Mesenchymal stem cell (in vitro differentiated cells and primary cell): ENCODE results near the gene MAP3K14.

ENCODE experiments used
- DNase-seq: peaks from one replicate; pipeline ENCODE4 v3.0.0-alpha.2; 2013
- H2AFZ ChIP-seq: one replicate; pipeline ENCODE4 v1.6.1; 2013; ENCODE audit warnings: low read depth, mild to moderate bottlenecking, control low read depth, inconsistent platforms, low read length, moderate library complexity
- H2AK5ac ChIP-seq: 2 replicates; pipeline ENCODE4 v1.6.1; 2013; ENCODE audit warnings: low read length, moderate library complexity, mild to moderate bottlenecking, inconsistent platforms; ENCODE audit not compliant: severe bottlenecking
- H2BK120ac ChIP-seq: one replicate; pipeline ENCODE4 v1.6.1; 2013; ENCODE audit warnings: low read depth, mild to moderate bottlenecking, inconsistent platforms, low read length, moderate library complexity
- H2BK12ac ChIP-seq, 2 experiments: one replicate each; pipeline ENCODE4 v1.6.1; 2013; ENCODE audit warnings: inconsistent platforms in 2 of 2, low read length in 2 of 2, mild to moderate bottlenecking in 2 of 2, moderate library complexity in 2 of 2, control low read depth in 1 of 2
- H2BK15ac ChIP-seq: one replicate; pipeline ENCODE4 v1.6.1; 2013; ENCODE audit warnings: mild to moderate bottlenecking, low read depth, inconsistent platforms; ENCODE audit not compliant: poor library complexity, severe bottlenecking
- H2BK5ac ChIP-seq: 2 replicates; pipeline ENCODE4 v1.6.1; 2013; ENCODE audit warnings: low read depth, mild to moderate bottlenecking, low read length, control low read depth, inconsistent platforms; ENCODE audit not compliant: poor library complexity, severe bottlenecking
- H3K14ac ChIP-seq, 2 experiments: one replicate each; pipeline ENCODE4 v1.6.1; 2013; ENCODE audit warnings: inconsistent platforms in 2 of 2, low read length in 2 of 2, control low read depth in 1 of 2, mild to moderate bottlenecking in 1 of 2, moderate library complexity in 1 of 2
- H3K18ac ChIP-seq, 2 experiments: one replicate each; pipeline ENCODE4 v1.6.1; 2013; ENCODE audit warnings: inconsistent platforms in 2 of 2, low read length in 2 of 2, control low read depth in 1 of 2, low read depth in 1 of 2, mild to moderate bottlenecking in 1 of 2
- H3K23ac ChIP-seq, 2 experiments: one replicate each; pipeline ENCODE4 v1.6.1; 2013; ENCODE audit warnings: inconsistent platforms in 2 of 2, low read length in 2 of 2, mild to moderate bottlenecking in 2 of 2, moderate library complexity in 2 of 2, control low read depth in 1 of 2
- H3K27ac ChIP-seq: 2 replicates; pipeline ENCODE4 v1.5.1; 2013; ENCODE audit warnings: mild to moderate bottlenecking, moderate library complexity, low read length, control low read depth, inconsistent platforms; ENCODE audit not compliant: poor library complexity, severe bottlenecking
- H3K27me3 ChIP-seq, 2 experiments: 2 replicates each; pipeline versions ENCODE4 v1.6.1 to v1.7.0; 2013; ENCODE audit warnings: low read length in 2 of 2, mild to moderate bottlenecking in 2 of 2, moderate library complexity in 2 of 2, control low read depth in 1 of 2, inconsistent platforms in 1 of 2; ENCODE audit not compliant: control insufficient read depth in 1 of 2, insufficient read depth in 1 of 2
- H3K36me3 ChIP-seq, 2 experiments: 2 replicates each; pipeline versions ENCODE4 v1.6.1 to v1.7.0; 2013; ENCODE audit warnings: low read length in 2 of 2, control low read depth in 1 of 2, inconsistent platforms in 1 of 2, low read depth in 1 of 2, mild to moderate bottlenecking in 1 of 2; ENCODE audit not compliant: insufficient read depth in 2 of 2, control insufficient read depth in 1 of 2
- H3K4ac ChIP-seq, 2 experiments: one replicate each; pipeline ENCODE4 v1.6.1; 2013; ENCODE audit warnings: inconsistent platforms in 2 of 2, low read length in 2 of 2, mild to moderate bottlenecking in 2 of 2, moderate library complexity in 2 of 2, control low read depth in 1 of 2, low read depth in 1 of 2
- H3K4me1 ChIP-seq: 2 replicates; pipeline ENCODE4 v1.6.1; 2013; ENCODE audit warnings: low read depth, low read length, control low read depth; ENCODE audit not compliant: control insufficient read depth, insufficient read depth
- H3K4me2 ChIP-seq: 2 replicates; pipeline ENCODE4 v1.6.1; 2013; ENCODE audit warnings: low read length, mild to moderate bottlenecking, inconsistent platforms; ENCODE audit not compliant: poor library complexity, severe bottlenecking
- H3K4me3 ChIP-seq, 2 experiments: 2 replicates each; pipeline versions ENCODE4 v1.5.1 to v1.7.0; 2013; ENCODE audit warnings: low read length in 2 of 2, mild to moderate bottlenecking in 2 of 2, control low read depth in 1 of 2, low read depth in 1 of 2; ENCODE audit not compliant: insufficient read depth in 1 of 2
- H3K79me1 ChIP-seq: replicated peaks from 2 replicates; pipeline ENCODE4 v1.6.1; 2013; ENCODE audit warnings: mild to moderate bottlenecking, control low read depth, low read length, inconsistent platforms; ENCODE audit not compliant: poor library complexity, severe bottlenecking
- H3K9ac ChIP-seq: 2 replicates; pipeline ENCODE4 v1.7.0; 2013; ENCODE audit warnings: mild to moderate bottlenecking, low read length, moderate library complexity
- H3K9me3 ChIP-seq: 2 replicates; pipeline ENCODE4 v1.7.0; 2013; ENCODE audit warnings: mild to moderate bottlenecking, low read length; ENCODE audit not compliant: control insufficient read depth
- H4K8ac ChIP-seq: one replicate; pipeline ENCODE4 v1.6.1; 2013; ENCODE audit warnings: inconsistent platforms, mild to moderate bottlenecking, low read length, moderate library complexity
- H4K91ac ChIP-seq: one replicate; pipeline ENCODE4 v1.6.1; 2013; ENCODE audit warnings: mild to moderate bottlenecking, low read length, inconsistent platforms
- WGBS: methylation state at CpG from one replicate; pipeline ENCODE4 v1.1.7; 2013; ENCODE audit warnings: mixed read lengths; 5-methylcytosine and 5-hydroxymethylcytosine counted together

Gene MAP3K14

DNA sequence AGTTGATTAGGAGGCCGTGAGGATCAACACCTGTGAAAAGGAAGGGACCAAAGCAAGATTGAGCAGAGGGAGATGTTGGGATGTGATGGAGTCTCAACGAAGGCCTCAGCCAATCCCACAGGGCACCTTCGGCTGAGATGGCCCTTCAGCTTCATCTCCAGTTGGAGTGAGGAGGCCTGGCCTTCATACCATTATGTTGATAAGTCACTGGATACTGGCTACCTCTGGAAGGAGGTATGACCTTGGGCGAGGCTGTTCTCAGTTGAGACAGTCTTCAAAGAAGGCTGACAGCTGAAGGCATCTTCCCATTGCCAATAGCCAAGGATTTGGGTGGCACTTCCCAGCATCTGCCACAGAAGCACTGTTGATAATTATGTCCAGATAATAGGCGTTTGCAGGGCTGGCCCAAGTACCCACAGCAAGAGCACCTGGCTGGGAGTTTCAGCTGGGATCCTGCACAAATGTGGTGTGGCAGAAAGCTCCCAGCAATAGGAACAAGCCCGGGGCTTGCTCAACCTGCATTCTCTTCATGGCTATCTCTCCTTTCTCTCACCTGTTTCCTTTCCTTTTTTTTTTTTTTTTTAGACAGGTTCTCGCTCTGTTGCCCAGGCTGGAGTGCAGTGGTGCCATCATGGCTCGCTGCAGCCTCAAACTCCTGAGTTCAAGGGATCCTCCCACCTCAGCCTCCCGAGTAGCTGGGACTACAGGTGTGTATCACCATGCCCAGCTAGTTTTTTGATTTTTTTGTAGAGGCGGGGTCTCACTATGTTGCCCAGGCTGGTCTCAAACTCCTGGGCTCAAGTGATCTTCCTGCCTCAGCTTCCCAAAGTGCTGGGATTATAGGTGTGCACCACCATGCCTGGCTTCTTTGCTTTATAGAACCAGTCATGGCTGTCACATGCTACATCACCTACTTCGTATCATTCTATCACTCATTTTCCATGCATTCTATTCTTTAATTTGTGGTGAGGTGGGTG is 18.2 kb upstream of the MAP3K14 start:
- Histone ChIP-seq H3K79me1 (no peaks in the 10 kb centered on the region), H3K27ac (peak overlapping the region; percentile 27), H2AFZ (no peak overlapping the region), H3K23ac (no peak overlapping the region), H4K8ac (no peak overlapping the region), H2BK12ac (peak overlapping the region in 1 of 2 experiments; percentile 45), H3K18ac (no peak overlapping the region), H3K4me1 (peaks cover 38% of the 10 kb centered on the region), H3K9me3 (no peaks in the 10 kb centered on the region), H2BK5ac (no peak overlapping the region), H3K9ac (no peak overlapping the region), H2BK15ac (no peak overlapping the region), H3K4me2 (no peak overlapping the region), H3K27me3 (no peaks in the 10 kb centered on the region), H3K14ac (no peak overlapping the region), H2BK120ac (no peak overlapping the region), H3K4ac (no peak overlapping the region), H3K36me3 (no peaks in the 10 kb centered on the region), H3K4me3 (no peak overlapping the region), H4K91ac (peak overlapping the region; percentile 20), H2AK5ac (peak overlapping the region; percentile 89)
- no peak for DNase-seq
- 85% methylated on average over 10 of the region's 11 CpGs for WGBS

DNA sequence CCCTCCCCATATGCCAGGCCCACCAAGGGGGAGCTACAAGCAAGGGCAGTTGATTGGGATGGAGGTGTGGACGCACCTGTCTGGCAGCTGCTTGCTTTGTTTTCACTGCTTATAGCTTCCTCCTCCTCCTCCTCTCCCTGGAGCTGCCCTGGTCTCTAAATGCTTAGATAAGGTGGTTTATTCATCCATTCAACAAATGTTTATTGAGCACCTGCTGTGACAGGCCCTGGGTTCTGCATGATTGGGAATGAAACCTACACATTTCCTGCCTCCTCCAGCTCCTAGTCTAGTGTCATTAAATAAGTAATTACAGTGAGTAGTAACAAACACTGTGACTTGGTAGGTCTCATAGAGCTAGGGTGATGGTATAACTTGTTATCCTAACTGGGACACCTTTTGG is 17.4 kb upstream of the MAP3K14 start:
- Histone ChIP-seq H3K4ac (no peak overlapping the region), H3K18ac (no peak overlapping the region), H3K4me1 (peaks cover 32% of the 10 kb centered on the region), H3K14ac (no peak overlapping the region), H3K27ac (peak overlapping the region; percentile 22), H4K8ac (no peak overlapping the region), H2BK12ac (no peak overlapping the region), H4K91ac (no peak overlapping the region), H3K23ac (no peak overlapping the region), H3K36me3 (no peaks in the 10 kb centered on the region), H3K9me3 (no peaks in the 10 kb centered on the region), H2BK5ac (no peak overlapping the region), H2AK5ac (peak overlapping the region; percentile 89), H3K4me3 (no peak overlapping the region), H2AFZ (no peak overlapping the region), H2BK120ac (no peak overlapping the region), H3K79me1 (no peaks in the 10 kb centered on the region), H3K9ac (no peak overlapping the region), H3K27me3 (no peaks in the 10 kb centered on the region), H3K4me2 (no peak overlapping the region), H2BK15ac (no peak overlapping the region)
- 91% methylated on average over 1 of the region's 1 CpG for WGBS
- DNase-seq: no peak

DNA sequence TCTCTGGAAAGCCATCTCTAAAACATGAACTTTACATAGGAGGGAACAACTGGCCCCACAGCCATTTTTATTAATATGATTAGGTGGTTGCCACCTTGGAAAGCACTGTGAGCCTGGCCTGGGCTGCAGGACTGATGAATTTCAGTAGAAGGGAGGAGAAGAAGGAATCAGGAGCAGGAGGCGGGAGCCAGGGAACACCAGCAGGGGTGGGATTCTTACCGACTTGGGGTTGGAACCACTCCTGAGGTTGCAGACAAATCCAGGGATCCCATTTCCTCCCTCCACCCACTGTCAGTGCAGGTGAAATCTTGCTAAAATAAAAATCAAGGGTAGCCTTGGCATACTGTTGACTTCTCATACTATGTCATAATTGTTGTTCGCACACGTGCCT is 16.9 kb upstream of the MAP3K14 start:
- no peak overlapping the region for H3K4ac ChIP-seq
- no peaks in the 10 kb centered on the region for H3K27me3 ChIP-seq

DNA sequence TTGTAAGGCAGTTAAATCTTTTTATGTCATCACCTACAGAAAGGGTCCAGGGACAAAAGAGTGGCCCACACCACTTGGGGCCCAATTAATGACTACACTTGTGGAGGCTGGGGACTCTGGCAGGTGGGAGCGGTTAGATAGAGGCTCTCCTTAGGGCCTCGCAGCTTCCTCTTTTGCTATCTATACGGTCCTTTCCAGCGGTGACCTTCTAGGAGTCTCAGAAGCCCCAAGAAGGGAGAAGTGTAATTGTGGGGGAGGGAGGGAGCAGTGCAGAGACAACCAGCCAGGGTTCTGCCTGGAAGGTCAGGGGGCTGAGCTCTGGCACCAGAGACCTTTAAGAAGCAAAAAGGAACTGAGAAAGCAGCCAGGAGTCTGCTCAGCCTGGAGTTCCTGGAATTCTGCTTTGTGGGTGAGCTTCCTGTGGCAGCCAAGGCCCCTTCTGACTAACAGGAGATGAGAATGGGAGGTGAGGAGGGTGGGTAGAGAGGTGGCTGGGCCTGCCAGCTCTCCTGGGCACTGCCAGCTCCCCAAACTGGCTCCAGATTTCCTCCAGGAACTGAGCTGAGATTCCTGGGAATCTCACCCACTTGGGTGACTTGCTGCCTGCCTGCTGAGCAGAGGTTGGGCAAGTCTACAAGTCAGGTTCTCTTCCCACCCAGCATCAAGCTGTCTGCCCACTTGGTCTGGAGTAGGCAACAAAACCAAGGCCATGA is 16.3 kb upstream of the MAP3K14 start:
- peak overlapping the region; percentile 28 to 46 for H3K18ac ChIP-seq
- H2BK5ac ChIP-seq: peak overlapping the region; percentile 25
- peak overlapping the region; percentile 76 for H2AK5ac ChIP-seq
- no peak overlapping the region for H3K23ac ChIP-seq
- H2BK120ac ChIP-seq: peak overlapping the region; percentile 58
- H4K91ac ChIP-seq: no peak overlapping the region
- no peaks in the 10 kb centered on the region for H3K27me3 ChIP-seq
- no peak overlapping the region for H3K4me3 ChIP-seq
- DNase-seq: no peak
- no peak overlapping the region for H4K8ac ChIP-seq
- H3K79me1 ChIP-seq: no peaks in the 10 kb centered on the region
- H3K14ac ChIP-seq: no peak overlapping the region
- WGBS: 58% methylated on average over 4 of the region's 4 CpGs
- H2BK12ac ChIP-seq: no peak overlapping the region
- no peaks in the 10 kb centered on the region for H3K9me3 ChIP-seq
- no peak overlapping the region for H3K4me2 ChIP-seq
- H3K4ac ChIP-seq: no peak overlapping the region
- no peak overlapping the region for H2AFZ ChIP-seq
- H3K4me1 ChIP-seq: peaks cover 23% of the 10 kb centered on the region
- peak overlapping the region; percentile 7 for H2BK15ac ChIP-seq
- no peaks in the 10 kb centered on the region for H3K36me3 ChIP-seq
- H3K9ac ChIP-seq: no peak overlapping the region
- peak overlapping the region; percentile 63 for H3K27ac ChIP-seq

More for the DNA sequence above, 16.9 kb upstream of the MAP3K14 start:
- no peak overlapping the region for H4K91ac ChIP-seq
- H3K4me2 ChIP-seq: no peak overlapping the region
- peak overlapping the region; percentile 63 for H3K27ac ChIP-seq
- no peak overlapping the region for H4K8ac ChIP-seq
- H3K4me3 ChIP-seq: no peak overlapping the region
- H3K79me1 ChIP-seq: no peaks in the 10 kb centered on the region
- H2AFZ ChIP-seq: no peak overlapping the region
- H3K18ac ChIP-seq: no peak overlapping the region
- no peak overlapping the region for H2BK120ac ChIP-seq
- H2AK5ac ChIP-seq: peak overlapping the region; percentile 76
- H3K36me3 ChIP-seq: no peaks in the 10 kb centered on the region
- H2BK5ac ChIP-seq: peak overlapping the region; percentile 25
- no peak overlapping the region for H2BK15ac ChIP-seq
- H3K23ac ChIP-seq: no peak overlapping the region
- H2BK12ac ChIP-seq: no peak overlapping the region
- no peaks in the 10 kb centered on the region for H3K9me3 ChIP-seq
- DNase-seq: no peak
- H3K4me1 ChIP-seq: peaks cover 28% of the 10 kb centered on the region
- 100% methylated on average over 3 of the region's 4 CpGs for WGBS
- no peak overlapping the region for H3K14ac ChIP-seq
- H3K9ac ChIP-seq: no peak overlapping the region
